OCI-LY3 (cell line): Measurements from ENCODE around the gene ARHGAP18.

Source experiments
- CTCF ChIP-seq: fragments of 200-600, 300-600 bp; sonication (generic); IDR thresholded peaks from 2 replicates; pipeline ENCODE4 v1.5.1; 2014; ENCODE audit warnings: antibody characterized with exemption, low read length, low read depth
- EZH2phosphoT487 ChIP-seq: fragments of 200-600 bp; shearing (Covaris generic); IDR thresholded peaks from 2 replicates; pipeline ENCODE4 v1.6.1; 2018; ENCODE audit warnings: antibody characterized with exemption, mixed run types, low read depth

GRCh38 chr6:129704708-129705107, 5.3 kb downstream of the ARHGAP18 start:
- TF ChIP-seq CTCF (no peak), EZH2phosphoT487 (no peak)
